Measurements from ENCODE around the gene ARL4D.
"Not testable (repeated sequence)": the region's sequence is repeated elsewhere in the genome, so short reads cannot be mapped to it uniquely, and the experiment has no call there.

DNA sequence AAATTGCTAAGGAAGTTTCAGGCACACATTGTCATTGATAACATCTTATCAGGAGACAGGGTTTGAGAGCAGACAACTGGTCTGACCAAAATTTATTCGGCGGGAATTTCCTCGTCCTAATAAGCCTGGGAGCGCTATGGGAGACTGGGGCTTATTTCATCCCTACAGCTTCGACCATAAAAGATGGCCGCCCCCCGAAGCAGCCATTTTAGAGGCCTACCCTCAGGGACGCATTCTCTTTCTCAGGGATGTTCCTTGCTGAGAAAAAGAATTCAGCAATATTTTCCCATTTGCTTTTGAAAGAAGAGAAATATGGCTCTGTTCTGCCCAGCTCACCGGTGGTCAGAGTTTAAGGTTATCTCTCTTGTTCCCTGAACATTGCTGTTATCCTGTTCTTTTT is 32.9 kb upstream of the ARL4D start:
- TF ChIP-seq CTCF (IDR thresholded peaks at IDR 0.05); EZH2 (IDR thresholded peaks at IDR 0.05; ENCODE audit: borderline replicate concordance, insufficient read depth, low read depth, low read length, poor library complexity, severe bottlenecking): not testable (repeated sequence)
